Right lobe of liver (tissue), 4 donors: ENCODE data around the gene USP47.

Source experiments
- CTCF ChIP-seq, 4 donors: fragments of 200-600 bp in 3 of 4; fragments of 450-650 bp in 1 of 4; IDR thresholded peaks; one replicate each; pipeline versions ENCODE4 v1.5.1 to v1.8.0; 2016 to 2022; ENCODE audit warnings: antibody characterized with exemption in 4 of 4, mild to moderate bottlenecking in 2 of 4
- POLR2A ChIP-seq: fragments of 450-650 bp; IDR thresholded peaks from one replicate; pipeline ENCODE4 v1.6.1; 2017; ENCODE audit warnings: antibody characterized with exemption, mild to moderate bottlenecking
- donor health status: DM: no; HTN: no; CAD: no.
- donor health status: DM: no; HTN: no; CAD: no.
- donor health status: DM: no; HTN: yes; CAD: no.

- no peak for TF ChIP-seq CTCF (IDR thresholded peaks at IDR 0.05)
- TF ChIP-seq POLR2A: peak; percentile 50
Observed at GRCh38 chr11:11843211-11843621, 1.4 kb downstream of the USP47 start.
